ENCODE results near the gene CATSPER1. TPM values are rescaled to one million over a fixed set of nuclear protein-coding genes. Genes with fewer than 3 reads are reported as not detected.
A peak's percentile ranks its signal among the peaks of the same experiment; 100 is the strongest.

CATSPER1 gene
- total RNA-seq, 1 experiment from 2014 or later: 2.4 TPM

DNA sequence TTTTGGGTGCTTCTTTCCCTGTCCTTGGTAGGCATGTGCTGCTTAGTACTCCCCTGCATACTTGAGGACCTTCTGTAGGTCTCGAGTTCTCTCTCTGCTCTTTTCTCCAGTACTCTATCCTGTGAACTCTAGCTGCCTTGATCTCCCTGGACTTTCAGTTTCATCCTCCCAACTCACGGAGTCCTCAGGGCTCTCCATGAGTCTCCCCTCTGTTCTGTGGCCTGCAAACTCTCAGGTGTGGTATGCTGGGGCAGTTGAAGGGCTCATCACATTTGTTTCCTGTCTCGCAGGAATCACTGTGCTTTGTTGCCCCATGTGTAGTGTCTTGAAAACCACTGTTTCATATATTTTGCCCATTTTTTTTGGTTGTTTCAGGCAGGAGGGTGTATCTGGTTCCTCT, 40.5 kb upstream of the CATSPER1 start:
- ChIA-PET RAD21 (ENCODE audit: low non-redundant PET in 1 of 2, low total read pairs in 2 of 2, uncharacterized antibody in 2 of 2, unreplicated experiment in 2 of 2) (no interaction called here), CTCF (interaction anchor here (1.5 kb wide), 1 partner anchor 8 kb away, joined by 5 read pairs; no protein-coding TSS in a partner anchor)
- ATAC-seq: no peak

More for the DNA sequence above, 40.5 kb upstream of the CATSPER1 start:
- Histone ChIP-seq H3K4me2 (ENCODE audit: low read length) (no peak overlapping the region), H3K9ac (ENCODE audit: low read length) (no peak overlapping the region), H3K9me3 (ENCODE audit: control insufficient read depth in 1 of 2, insufficient read depth in 1 of 2, low read depth in 1 of 2, low read length in 2 of 2) (no peaks in the 10 kb centered on the region), H2AFZ (ENCODE audit: low read depth, low read length, poor library complexity, severe bottlenecking) (no peak overlapping the region), H3K4me3 (replicated peaks in 1 of 2; ENCODE audit: low read depth in 1 of 2, low read length in 2 of 2) (no peak overlapping the region), H4K20me1 (ENCODE audit: insufficient read depth) (peaks cover 5% of the 10 kb centered on the region; the same call in 1 of the 2 replicates), H3K27ac (ENCODE audit: low read depth, low read length) (peak overlapping the region; percentile 35; the same call in 1 of the 2 replicates), H3K79me2 (ENCODE audit: insufficient read depth, low read length) (peaks cover 49% of the 10 kb centered on the region), H3K36me3 (ENCODE audit: control insufficient read depth in 1 of 2, insufficient read depth in 2 of 2, low read length in 2 of 2) (peaks cover 48 to 59% of the 10 kb centered on the region in 2 experiments), H3K27me3 (ENCODE audit: insufficient read depth, low read length) (no peaks in the 10 kb centered on the region), H3K4me1 (ENCODE audit: control insufficient read depth in 1 of 2, insufficient read depth in 2 of 2, low read length in 2 of 2) (peaks cover 10 to 20% of the 10 kb centered on the region in 2 experiments), H3K9me2 (ENCODE audit: insufficient read depth) (no peaks in the 10 kb centered on the region)
- BruUV-seq (replicated peaks): no TSS peak
- TF ChIP-seq SRF (IDR thresholded peaks at IDR 0.05; ENCODE audit: low read depth): no peak
- no peak for TF ChIP-seq REST (IDR thresholded peaks at IDR 0.05; ENCODE audit: low read depth)
- no peak for TF ChIP-seq FOSL1 (IDR thresholded peaks at IDR 0.05; ENCODE audit: low read depth)
- no peak for TF ChIP-seq POLR2AphosphoS5 (IDR thresholded peaks at IDR 0.05; ENCODE audit: low read depth, low read length)
- TF ChIP-seq EZH2 (IDR thresholded peaks at IDR 0.05): no peak
- TF ChIP-seq POLR2A (IDR thresholded peaks at IDR 0.05; ENCODE audit: borderline replicate concordance, extremely low read depth, insufficient read depth, insufficient read length): no peak
- no peak for TF ChIP-seq TCF7L2 (IDR thresholded peaks at IDR 0.05; ENCODE audit: borderline replicate concordance, extremely low read depth, insufficient read depth, insufficient read length)
- intact Hi-C loops (cut with micrococcal nuclease): no loop called here
- DNase-seq (ENCODE audit: low read depth, low spot score): no peak
- POLR2A ChIA-PET: no interaction called here

Data from HCT116 (cell line).